HUES6 (cell line): ENCODE measurements around the gene MYO1H.
"Not testable (repeated sequence)": the region's sequence is repeated elsewhere in the genome, so short reads cannot be mapped to it uniquely, and the experiment has no call there.

Experiments
- H3K27ac ChIP-seq: 2 replicates; pipeline ENCODE4 v1.7.0; 2013; ENCODE audit warnings: low read depth, mild to moderate bottlenecking, low read length, inconsistent platforms
- H3K27me3 ChIP-seq: 2 replicates; pipeline ENCODE4 v1.6.1; 2013; ENCODE audit warnings: low read length; ENCODE audit not compliant: control insufficient read depth, insufficient read depth
- H3K36me3 ChIP-seq: 2 replicates; pipeline ENCODE4 v1.6.1; 2013; ENCODE audit warnings: low read length; ENCODE audit not compliant: control insufficient read depth, insufficient read depth
- H3K4me1 ChIP-seq: 2 replicates; pipeline ENCODE4 v1.6.1; 2013; ENCODE audit warnings: low read length; ENCODE audit not compliant: control insufficient read depth, insufficient read depth
- H3K4me3 ChIP-seq: 2 replicates; pipeline ENCODE4 v1.5.1; 2013; ENCODE audit warnings: low read depth, low read length
- H3K9ac ChIP-seq: one replicate; pipeline ENCODE4 v1.6.1; 2013; ENCODE audit warnings: mild to moderate bottlenecking, low read length
- H3K9me3 ChIP-seq: 2 replicates; pipeline ENCODE4 v1.6.1; 2013; ENCODE audit warnings: low read depth, low read length; ENCODE audit not compliant: control insufficient read depth, insufficient read depth

Gene MYO1H

DNA sequence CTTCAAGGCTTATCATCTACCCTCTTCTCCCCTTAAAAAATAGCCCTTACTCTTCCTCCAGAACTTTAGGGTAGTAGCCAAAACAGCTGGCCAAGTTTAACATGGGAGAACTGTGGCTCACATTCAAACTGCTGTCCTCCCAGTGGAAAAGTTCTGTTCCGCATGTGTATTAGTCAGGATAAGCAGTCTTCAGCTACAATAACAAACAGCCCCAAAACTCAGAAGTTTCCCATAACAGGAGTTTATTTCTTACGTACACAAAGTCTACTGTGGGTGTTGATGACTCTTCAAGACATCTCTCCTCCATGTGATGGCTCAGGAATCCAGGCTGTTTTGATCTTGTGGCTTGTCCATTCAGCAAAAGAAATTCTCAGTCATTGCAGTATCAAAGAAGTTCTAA, 35.5 kb downstream of the MYO1H start:
- Histone ChIP-seq H3K27ac (no peak overlapping the region), H3K36me3 (no peaks in the 10 kb centered on the region), H3K9ac (no peak overlapping the region), H3K4me1 (no peaks in the 10 kb centered on the region), H3K4me3 (no peak overlapping the region), H3K27me3 (no peaks in the 10 kb centered on the region), H3K9me3 (peaks cover 7% of the 10 kb centered on the region; the same call in 1 of the 2 replicates)

DNA sequence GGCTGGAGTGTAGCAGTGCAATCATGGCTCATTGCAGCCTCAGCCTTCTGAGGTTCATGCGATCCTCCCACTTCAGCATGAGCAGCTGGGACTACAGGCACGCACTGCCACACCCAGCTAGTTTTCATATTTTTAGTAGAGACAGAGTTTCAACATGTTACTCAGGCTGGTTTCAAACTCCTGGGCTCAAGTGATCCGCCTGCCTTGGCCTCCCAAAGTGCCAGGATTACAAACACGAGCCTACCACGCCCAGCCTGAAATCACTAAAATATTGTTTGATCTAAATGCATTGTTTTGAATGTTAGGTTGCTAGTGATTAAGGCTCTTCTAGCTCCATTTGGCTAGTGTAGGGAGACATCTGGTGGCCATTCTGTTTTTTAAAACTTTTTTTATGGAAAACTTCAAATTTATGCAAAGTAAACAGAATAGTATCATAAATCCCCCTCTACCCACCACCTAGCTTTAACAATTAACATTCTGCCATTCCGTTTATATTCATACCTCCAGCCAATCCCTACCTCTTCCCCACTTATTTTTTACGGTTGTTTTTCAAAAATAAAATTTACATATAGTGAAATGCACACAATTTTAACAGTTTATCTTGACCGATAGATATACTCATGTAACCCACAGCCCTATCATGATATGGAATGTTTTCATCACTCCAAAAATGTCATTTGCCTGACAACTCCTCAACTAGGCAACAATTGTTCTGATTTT, 37.8 kb downstream of the MYO1H start:
- Histone ChIP-seq H3K9ac (no peak overlapping the region), H3K27ac (no peak overlapping the region), H3K9me3 (peaks cover 11% of the 10 kb centered on the region; the same call in 1 of the 2 replicates), H3K36me3 (no peaks in the 10 kb centered on the region), H3K27me3 (no peaks in the 10 kb centered on the region), H3K4me3 (no peak overlapping the region), H3K4me1 (no peaks in the 10 kb centered on the region)

DNA sequence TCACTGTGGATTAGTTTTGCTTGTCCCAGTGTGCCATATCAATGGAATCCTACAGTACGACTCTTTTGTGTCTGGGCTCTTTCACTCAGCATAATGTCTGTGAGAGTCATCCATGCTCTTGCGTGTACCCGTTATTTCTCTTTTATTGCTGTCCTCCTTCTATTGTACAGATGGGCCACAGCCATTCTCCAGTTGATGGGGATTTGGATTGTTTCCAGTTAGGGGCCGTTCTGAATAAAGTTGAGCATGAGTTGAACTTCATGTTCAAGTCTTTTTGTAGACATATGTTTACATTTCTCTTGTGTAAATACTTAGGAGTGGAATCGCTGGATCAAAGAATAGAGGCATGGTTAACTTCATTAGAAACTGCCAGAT, 38.3 kb downstream of the MYO1H start:
- no peaks in the 10 kb centered on the region for H3K27me3 ChIP-seq
- H3K36me3 ChIP-seq, result no peaks in the 10 kb centered on the region
- peaks cover 11% of the 10 kb centered on the region; the same call in 1 of the 2 replicates for H3K9me3 ChIP-seq
- H3K4me3 ChIP-seq, result no peak overlapping the region
- H3K4me1 ChIP-seq, result no peaks in the 10 kb centered on the region
- H3K27ac ChIP-seq, result no peak overlapping the region
- H3K9ac ChIP-seq, result no peak overlapping the region

GRCh38 chr12:109387425-109388166, 39.9 kb downstream of the MYO1H start:
- no peak overlapping the region for H3K9ac ChIP-seq
- no peak overlapping the region for H3K4me3 ChIP-seq
- no peaks in the 10 kb centered on the region for H3K36me3 ChIP-seq

GRCh38 chr12:109388167-109388563, 40.5 kb downstream of the MYO1H start:
- Histone ChIP-seq H3K4me1 (no peaks in the 10 kb centered on the region), H3K27me3 (no peaks in the 10 kb centered on the region), H3K36me3 (no peaks in the 10 kb centered on the region), H3K4me3 (no peak overlapping the region), H3K27ac (no peak overlapping the region), H3K9me3 (peaks cover 11% of the 10 kb centered on the region; the same call in 1 of the 2 replicates), H3K9ac (no peak overlapping the region)

More at GRCh38 chr12:109387425-109388166, 39.9 kb downstream of the MYO1H start:
- Histone ChIP-seq H3K9me3 (peaks cover 11% of the 10 kb centered on the region; the same call in 1 of the 2 replicates), H3K27ac (no peak overlapping the region), H3K27me3 (no peaks in the 10 kb centered on the region), H3K4me1 (no peaks in the 10 kb centered on the region)

DNA sequence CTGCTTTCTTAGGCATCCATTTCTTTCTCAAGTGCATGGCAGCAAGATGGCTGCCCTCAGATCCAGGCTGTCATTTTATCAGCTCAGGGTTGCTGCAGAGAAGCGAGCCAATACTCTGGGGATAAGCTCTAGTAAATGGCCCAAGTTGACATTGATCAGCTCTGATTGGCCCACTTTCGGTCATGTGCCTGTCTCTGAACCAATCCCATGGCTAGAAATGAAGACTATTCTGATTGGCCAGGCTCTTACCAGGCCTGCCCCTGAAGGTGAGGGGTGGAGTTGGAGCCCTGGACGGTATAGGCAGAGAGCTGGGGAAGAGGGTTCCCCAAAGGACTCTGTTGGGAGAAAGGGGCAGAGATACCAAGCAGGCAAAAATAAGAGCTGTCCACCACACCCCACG, 41.4 kb downstream of the MYO1H start:
- Histone ChIP-seq H3K36me3 (no peaks in the 10 kb centered on the region), H3K9me3 (peaks cover 11% of the 10 kb centered on the region; the same call in 1 of the 2 replicates)

DNA sequence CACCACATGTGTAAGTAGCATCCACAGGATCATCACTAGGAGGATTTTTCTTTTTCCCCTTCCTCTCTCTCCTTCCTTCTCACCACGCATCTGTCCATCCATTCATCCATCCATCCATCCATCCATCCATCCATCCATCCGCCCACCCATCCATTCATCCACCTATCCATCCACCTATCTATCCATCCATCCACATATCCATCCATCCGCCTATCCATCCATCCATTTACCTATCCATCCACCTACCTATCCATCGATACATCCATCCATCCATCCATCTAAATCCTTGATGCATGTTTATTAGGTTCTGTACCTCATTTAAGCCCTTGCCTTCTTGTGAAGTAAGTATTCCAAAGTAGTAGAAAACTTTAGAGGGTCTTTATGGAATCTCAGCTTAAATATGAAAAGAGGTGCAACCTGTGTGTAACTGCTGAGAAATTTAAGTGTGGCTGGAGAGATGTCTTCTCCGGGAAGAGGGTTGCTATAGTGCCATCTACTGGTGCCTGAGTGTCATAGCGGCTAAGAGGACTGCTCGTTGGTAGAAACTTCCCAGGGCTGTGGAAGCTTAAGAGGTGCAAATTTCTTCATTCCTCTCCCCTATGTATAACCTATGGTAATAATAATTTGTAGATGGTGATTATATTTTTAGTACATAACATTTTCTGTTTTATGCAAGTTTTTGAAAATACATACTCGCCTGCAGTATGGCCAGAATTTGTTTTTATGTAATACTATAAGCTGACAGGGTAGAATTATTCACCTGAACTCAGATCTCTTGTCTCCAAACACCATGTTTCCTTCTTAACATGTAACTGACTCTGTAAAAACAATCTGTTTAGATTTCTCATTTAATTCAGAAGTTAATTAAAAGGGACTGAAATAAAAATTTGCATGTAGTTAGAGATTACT, 46.0 kb downstream of the MYO1H start:
- Histone ChIP-seq H3K4me1 (no peaks in the 10 kb centered on the region), H3K4me3 (no peak overlapping the region), H3K9ac (no peak overlapping the region), H3K27me3 (no peaks in the 10 kb centered on the region), H3K36me3 (no peaks in the 10 kb centered on the region), H3K9me3 (0 out of 2 replicates have a peak, but pooled peaks cover 5% of the 10 kb centered on the region), H3K27ac (no peak overlapping the region)

More for the DNA sequence above, 41.4 kb downstream of the MYO1H start:
- Histone ChIP-seq H3K4me1 (no peaks in the 10 kb centered on the region), H3K27ac (no peak overlapping the region), H3K4me3 (no peak overlapping the region), H3K27me3 (no peaks in the 10 kb centered on the region), H3K9ac (no peak overlapping the region)

GRCh38 chr12:109394891-109395290, 47.2 kb downstream of the MYO1H start:
- H3K27me3 ChIP-seq, result no peaks in the 10 kb centered on the region
- H3K27ac ChIP-seq, result no peak overlapping the region
- no peaks in the 10 kb centered on the region for H3K36me3 ChIP-seq
- no peaks in the 10 kb centered on the region for H3K4me1 ChIP-seq
- no peak overlapping the region for H3K4me3 ChIP-seq
- H3K9ac ChIP-seq, result no peak overlapping the region
- H3K9me3 ChIP-seq, result no peaks in the 10 kb centered on the region

- not testable (repeated sequence) for H3K27ac ChIP-seq, H3K9ac ChIP-seq, H3K4me1 ChIP-seq, H3K4me3 ChIP-seq, H3K36me3 ChIP-seq, H3K27me3 ChIP-seq, H3K9me3 ChIP-seq
Observed at GRCh38 chr12:109404841-109405240, 57.1 kb downstream of the MYO1H start.

- not testable (repeated sequence) for H3K9ac ChIP-seq, H3K4me3 ChIP-seq, H3K27ac ChIP-seq, H3K4me1 ChIP-seq, H3K27me3 ChIP-seq, H3K36me3 ChIP-seq, H3K9me3 ChIP-seq
Observed at GRCh38 chr12:109406147-109406546, 58.4 kb downstream of the MYO1H start.
